Activated CD4-positive, CD25-positive, alpha-beta regulatory T cell (primary cell): ENCODE data around the gene FRMD4A.

Experiments used
- DNase-seq, 4 experiments: peaks; one replicate each; lab custom pipeline; 2025; lab: John Stamatoyannopoulos, UW

Gene FRMD4A

GRCh38 chr10:13649844-13650520, 680.7 kb downstream of the FRMD4A start:
- no peak for DNase-seq

GRCh38 chr10:13648425-13648824, 682.3 kb downstream of the FRMD4A start:
- no peak for DNase-seq

GRCh38 chr10:13644866-13645265, 685.9 kb downstream of the FRMD4A start:
- no peak for DNase-seq

GRCh38 chr10:13643016-13643415, 687.7 kb downstream of the FRMD4A start:
- no peak for DNase-seq

GRCh38 chr10:13642293-13642692, 688.4 kb downstream of the FRMD4A start:
- no peak for DNase-seq

GRCh38 chr10:13637894-13638293, 692.8 kb downstream of the FRMD4A start:
- DNase-seq = no peak

- DNase-seq = no peak
Observed at GRCh38 chr10:13637303-13637856, 693.3 kb downstream of the FRMD4A start.

GRCh38 chr10:13636776-13637175, 693.9 kb downstream of the FRMD4A start:
- DNase-seq = no peak

- no peak for DNase-seq
Observed at GRCh38 chr10:13634207-13634606, 696.5 kb downstream of the FRMD4A start.

GRCh38 chr10:13633689-13634088, 697.0 kb downstream of the FRMD4A start:
- no peak for DNase-seq

- DNase-seq = no peak
Observed at GRCh38 chr10:13632884-13633440, 697.8 kb downstream of the FRMD4A start.

- DNase-seq = no peak
Observed at GRCh38 chr10:13632440-13632839, 698.3 kb downstream of the FRMD4A start.

- DNase-seq = no peak
Observed at GRCh38 chr10:13631594-13631993, 699.1 kb downstream of the FRMD4A start.

GRCh38 chr10:13630231-13630630, 700.5 kb downstream of the FRMD4A start:
- no peak for DNase-seq

- DNase-seq = no peak
Observed at GRCh38 chr10:13629116-13629515, 701.6 kb downstream of the FRMD4A start.

GRCh38 chr10:13628661-13629060, 702.1 kb downstream of the FRMD4A start:
- no peak for DNase-seq

GRCh38 chr10:13627459-13628310, 703.0 kb downstream of the FRMD4A start:
- DNase-seq = no peak

- DNase-seq = no peak
Observed at GRCh38 chr10:13624630-13625029, 706.1 kb downstream of the FRMD4A start.

- no peak for DNase-seq
Observed at GRCh38 chr10:13621931-13622330, 708.8 kb downstream of the FRMD4A start.

- DNase-seq = no peak
Observed at GRCh38 chr10:13617116-13617515, 713.6 kb downstream of the FRMD4A start.

- no peak for DNase-seq
Observed at GRCh38 chr10:13615650-13616300, 714.9 kb downstream of the FRMD4A start.
